Activated CD4-positive, alpha-beta T cell treated with anti-CD3 and anti-CD28 coated beads, Interleukin-2, amount 10 ng/mL, durations not matched to agents 24 days and 14 days (primary cell): ENCODE results near the gene SLC4A7. TPM values are rescaled to one million over a fixed set of nuclear protein-coding genes. Genes with fewer than 3 reads are reported as not detected.

ENCODE experiments used
- DNase-seq: peaks from one replicate; pipeline ENCODE4 v3.0.0; 2022
- H3K27ac Mint-ChIP-seq: one replicate; pipeline ENCODE4 v1.8.0; 2022; ENCODE audit warnings: mild to moderate bottlenecking, mixed read lengths
- H3K27me3 Mint-ChIP-seq: one replicate; pipeline ENCODE4 v1.8.0; 2022; ENCODE audit warnings: mixed read lengths
- H3K36me3 Mint-ChIP-seq: one replicate; pipeline ENCODE4 v1.8.0; 2022; ENCODE audit warnings: low read depth, mild to moderate bottlenecking, mixed read lengths
- H3K4me1 Mint-ChIP-seq: one replicate; pipeline ENCODE4 v1.8.0; 2021; ENCODE audit warnings: mixed read lengths
- H3K4me3 Mint-ChIP-seq: one replicate; pipeline ENCODE4 v1.8.0; 2022; ENCODE audit warnings: mild to moderate bottlenecking, moderate library complexity, mixed read lengths
- H3K9me3 Mint-ChIP-seq: one replicate; pipeline ENCODE4 v1.8.0; 2021; ENCODE audit warnings: mixed read lengths
- intact Hi-C: fragments of 100-400 bp; cut with micrococcal nuclease; formaldehyde crosslinking; loops from one replicate; pipeline ENCODE4 v1.15.1; 2023
- total RNA-seq: library from RNA; stranded (reverse); gene quantifications from 2 replicates; pipeline ENCODE4 v1.2.3, GENCODE V29; 2022

The SLC4A7 gene
- total RNA-seq, 1 donor from 2014 or later: 69.0 TPM

DNA sequence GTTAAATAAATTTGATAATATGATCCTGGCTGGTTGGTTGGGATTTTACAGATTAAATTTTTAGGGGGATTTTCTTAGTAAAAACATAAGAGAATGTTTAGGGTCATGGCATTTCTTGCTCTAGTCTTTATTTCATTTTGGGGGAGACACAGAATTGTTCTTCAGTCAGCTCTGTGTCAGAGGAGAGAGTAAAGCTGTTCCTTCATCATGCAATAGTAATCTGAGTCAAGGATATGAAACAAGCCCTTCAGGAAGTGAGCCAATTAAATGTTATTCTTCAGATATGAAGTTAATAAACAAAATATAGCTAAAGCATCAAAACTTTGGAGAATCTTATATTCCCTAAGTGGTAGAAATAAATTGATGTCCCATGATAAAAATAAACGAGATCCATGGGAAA lies 22.9 kb upstream of the SLC4A7 start:
- Mint-ChIP-seq H3K9me3 (no peaks in the 10 kb centered on the region), H3K4me3 (no peak overlapping the region), H3K36me3 (no peaks in the 10 kb centered on the region), H3K4me1 (peaks cover 3% of the 10 kb centered on the region), H3K27ac (no peak overlapping the region), H3K27me3 (no peaks in the 10 kb centered on the region)
- DNase-seq: no peak
- intact Hi-C loops: no loop called here

DNA sequence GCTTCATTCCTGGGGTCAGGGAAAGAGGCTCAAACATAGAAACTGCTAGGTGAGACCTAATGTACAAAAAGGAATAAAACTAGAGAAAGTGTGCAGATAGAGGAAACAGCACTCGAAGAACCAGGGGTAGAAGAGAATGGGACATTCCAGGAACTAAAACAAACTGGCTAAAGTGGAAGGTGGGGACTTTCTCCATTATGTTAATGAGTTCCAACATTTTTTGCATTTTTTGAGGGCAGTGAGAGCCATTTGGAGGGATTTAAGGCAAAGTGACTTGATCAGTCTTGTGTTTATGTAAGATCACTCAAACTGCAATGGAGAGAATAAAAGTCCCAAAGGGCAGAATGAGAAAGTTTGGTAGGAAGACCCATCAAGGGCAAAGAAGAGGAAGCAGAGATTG lies 20.6 kb upstream of the SLC4A7 start:
- H3K4me3 Mint-ChIP-seq: no peak overlapping the region
- no peaks in the 10 kb centered on the region for H3K36me3 Mint-ChIP-seq
- intact Hi-C loops: no loop called here
- no peak overlapping the region for H3K27ac Mint-ChIP-seq
- H3K4me1 Mint-ChIP-seq: peaks cover 3% of the 10 kb centered on the region
- H3K9me3 Mint-ChIP-seq: no peaks in the 10 kb centered on the region
- no peak for DNase-seq
- no peaks in the 10 kb centered on the region for H3K27me3 Mint-ChIP-seq

DNA sequence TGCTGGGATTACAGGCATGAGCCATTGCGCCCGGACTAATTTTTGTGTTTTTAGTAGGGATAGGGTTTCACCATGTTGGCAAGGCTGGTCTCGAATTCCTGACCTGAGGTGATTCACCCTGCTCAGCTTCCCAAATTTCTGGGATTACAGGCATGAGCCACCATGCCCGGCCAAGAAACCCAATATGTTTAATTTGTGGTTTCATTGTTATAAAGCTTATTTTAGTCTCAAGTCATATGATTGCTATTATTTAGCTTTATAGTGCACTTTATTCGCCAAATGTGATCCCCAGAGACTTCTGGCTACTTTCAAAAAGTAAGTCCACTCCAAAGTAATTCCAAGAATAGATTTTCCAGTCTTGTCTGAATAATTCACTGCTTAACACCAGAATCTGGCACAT lies 19.3 kb upstream of the SLC4A7 start:
- Mint-ChIP-seq H3K27ac (no peak overlapping the region), H3K4me3 (no peak overlapping the region), H3K27me3 (no peaks in the 10 kb centered on the region), H3K4me1 (peaks cover 3% of the 10 kb centered on the region), H3K9me3 (no peaks in the 10 kb centered on the region), H3K36me3 (no peaks in the 10 kb centered on the region)
- DNase-seq: no peak
- intact Hi-C loops: no loop called here

- Mint-ChIP-seq H3K27ac (no peak overlapping the region), H3K27me3 (no peaks in the 10 kb centered on the region), H3K36me3 (no peaks in the 10 kb centered on the region), H3K9me3 (no peaks in the 10 kb centered on the region), H3K4me1 (peaks cover 3% of the 10 kb centered on the region), H3K4me3 (no peak overlapping the region)
- intact Hi-C loops: no loop called here
- no peak for DNase-seq
Observed at GRCh38 chr3:27501759-27502158, 17.6 kb upstream of the SLC4A7 start.

DNA sequence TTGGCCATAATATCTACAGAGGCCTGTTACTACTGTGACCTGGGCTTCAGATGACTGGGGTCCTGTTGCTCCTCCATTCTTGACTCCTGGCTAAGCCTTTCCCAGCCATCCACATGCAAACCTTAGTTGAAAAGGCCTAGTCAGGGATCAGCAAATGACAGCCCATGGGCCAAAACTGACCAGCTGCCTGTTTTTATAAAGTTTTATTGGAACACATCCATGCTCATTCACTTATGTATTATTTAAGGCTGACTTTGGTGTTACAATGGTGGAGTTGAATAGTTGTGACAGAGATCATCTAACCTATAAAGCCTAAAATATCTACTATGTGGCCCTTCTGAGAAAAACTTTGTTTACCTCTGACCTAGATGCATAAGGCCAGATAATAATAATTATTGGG lies 16.8 kb upstream of the SLC4A7 start:
- H3K36me3 Mint-ChIP-seq: no peaks in the 10 kb centered on the region
- DNase-seq: no peak
- H3K27me3 Mint-ChIP-seq: no peaks in the 10 kb centered on the region
- peaks cover 6% of the 10 kb centered on the region for H3K4me1 Mint-ChIP-seq
- intact Hi-C loops: no loop called here
- H3K9me3 Mint-ChIP-seq: no peaks in the 10 kb centered on the region
- no peak overlapping the region for H3K4me3 Mint-ChIP-seq
- H3K27ac Mint-ChIP-seq: no peak overlapping the region

DNA sequence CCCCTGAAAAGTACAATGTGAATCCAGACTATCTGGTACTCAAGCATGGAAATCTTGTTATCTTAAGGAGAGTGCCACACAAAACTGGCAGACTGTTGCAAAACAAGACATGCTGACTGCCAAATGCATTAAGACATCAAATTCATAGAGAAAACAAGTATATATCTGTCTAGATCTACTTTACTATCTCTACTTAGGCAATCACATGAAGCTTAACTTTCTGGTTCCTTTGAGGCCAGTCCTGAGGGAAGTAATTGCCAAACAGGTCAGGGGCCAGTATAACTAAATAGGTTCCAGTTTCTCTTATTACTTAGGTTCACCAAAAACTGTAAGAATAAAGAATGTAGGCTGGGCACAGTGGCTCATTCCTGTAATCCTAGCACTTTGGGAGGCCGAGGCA lies 15.9 kb upstream of the SLC4A7 start:
- intact Hi-C loops: no loop called here

DNA sequence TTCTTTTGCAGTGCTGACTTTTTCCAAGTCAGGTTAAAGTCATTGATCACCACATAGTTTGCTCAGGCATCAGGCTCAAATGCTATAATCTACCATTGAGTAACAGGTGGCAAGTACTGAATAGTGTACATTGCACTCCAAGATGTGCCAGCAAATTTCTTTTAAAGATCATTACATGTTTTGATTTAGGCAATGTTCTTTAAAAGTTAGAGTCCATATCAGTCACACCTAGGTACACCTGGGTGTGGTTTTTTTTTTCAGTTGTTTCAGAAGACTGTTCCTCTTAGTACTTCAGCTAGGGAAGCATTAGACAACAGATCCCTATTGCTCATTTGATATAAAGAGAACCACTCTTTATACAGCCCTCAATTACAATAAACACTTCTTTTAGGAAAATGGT lies 10.6 kb upstream of the SLC4A7 start:
- Mint-ChIP-seq H3K4me3 (no peak overlapping the region), H3K4me1 (peaks cover 3% of the 10 kb centered on the region), H3K9me3 (no peaks in the 10 kb centered on the region), H3K27ac (no peak overlapping the region), H3K27me3 (peaks cover 2% of the 10 kb centered on the region), H3K36me3 (peaks cover 2% of the 10 kb centered on the region)
- DNase-seq: no peak
- intact Hi-C loops: no loop called here

More for the DNA sequence above, 15.9 kb upstream of the SLC4A7 start:
- no peak for DNase-seq
- Mint-ChIP-seq H3K9me3 (no peaks in the 10 kb centered on the region), H3K27me3 (no peaks in the 10 kb centered on the region), H3K4me1 (peaks cover 6% of the 10 kb centered on the region), H3K36me3 (no peaks in the 10 kb centered on the region), H3K4me3 (no peak overlapping the region), H3K27ac (no peak overlapping the region)

DNA sequence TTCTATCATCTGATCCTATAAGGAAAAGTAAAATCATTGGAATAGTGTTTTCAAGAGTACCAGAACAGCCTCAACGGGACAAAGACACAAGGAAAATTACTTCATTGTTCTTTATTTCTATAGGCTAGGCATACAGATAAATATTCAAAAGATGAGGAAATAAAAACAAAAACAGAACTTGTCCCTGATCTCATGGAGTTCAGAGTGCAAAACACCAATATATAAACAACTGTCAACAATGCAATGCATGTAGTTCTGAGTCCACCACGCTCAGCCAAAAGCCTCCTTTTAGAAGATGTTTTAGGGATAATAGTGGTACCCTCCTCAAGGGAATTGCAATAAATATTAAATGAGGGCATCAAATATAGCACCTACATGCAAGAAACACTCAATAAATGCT lies 4.6 kb upstream of the SLC4A7 start:
- Mint-ChIP-seq H3K9me3 (no peaks in the 10 kb centered on the region), H3K4me3 (no peak overlapping the region)
- intact Hi-C loops: no loop called here

GRCh38 chr3:27487383-27487782 lies 3.2 kb upstream of the SLC4A7 start:
- no peaks in the 10 kb centered on the region for H3K27me3 Mint-ChIP-seq
- intact Hi-C loops: no loop called here
- H3K4me3 Mint-ChIP-seq: no peak overlapping the region
- H3K4me1 Mint-ChIP-seq: peaks cover 8% of the 10 kb centered on the region
- DNase-seq: no peak
- no peak overlapping the region for H3K27ac Mint-ChIP-seq
- H3K9me3 Mint-ChIP-seq: no peaks in the 10 kb centered on the region
- peaks cover 9% of the 10 kb centered on the region for H3K36me3 Mint-ChIP-seq

More for the DNA sequence above, 4.6 kb upstream of the SLC4A7 start:
- Mint-ChIP-seq H3K4me1 (no peaks in the 10 kb centered on the region), H3K27me3 (peaks cover 2% of the 10 kb centered on the region), H3K36me3 (peaks cover 1% of the 10 kb centered on the region), H3K27ac (no peak overlapping the region)
- DNase-seq: no peak

DNA sequence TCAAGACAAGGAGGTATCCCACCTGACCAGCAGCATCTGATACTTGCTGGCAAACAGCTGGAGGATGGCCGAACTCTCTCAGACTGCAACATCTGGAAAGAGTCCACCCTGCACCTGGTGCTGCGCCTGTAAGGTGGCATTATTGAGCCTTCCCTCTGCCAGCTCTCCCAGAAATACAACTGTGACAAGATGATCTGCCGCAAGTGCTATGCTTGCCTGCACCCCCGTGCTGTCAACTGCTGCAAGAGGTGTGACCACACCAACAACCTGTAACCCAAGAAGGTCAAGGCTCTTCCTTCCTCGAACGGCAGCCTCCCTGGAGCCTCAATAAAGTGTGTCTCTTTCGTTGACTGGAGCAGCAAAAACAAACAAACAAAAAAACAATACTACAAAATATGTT lies 2.2 kb upstream of the SLC4A7 start:
- no peak overlapping the region for H3K4me3 Mint-ChIP-seq
- H3K27ac Mint-ChIP-seq: no peak overlapping the region
- peaks cover 17% of the 10 kb centered on the region for H3K36me3 Mint-ChIP-seq
- intact Hi-C loops: no loop called here
- H3K27me3 Mint-ChIP-seq: no peaks in the 10 kb centered on the region
- H3K4me1 Mint-ChIP-seq: peaks cover 14% of the 10 kb centered on the region
- no peak for DNase-seq
- H3K9me3 Mint-ChIP-seq: no peaks in the 10 kb centered on the region

DNA sequence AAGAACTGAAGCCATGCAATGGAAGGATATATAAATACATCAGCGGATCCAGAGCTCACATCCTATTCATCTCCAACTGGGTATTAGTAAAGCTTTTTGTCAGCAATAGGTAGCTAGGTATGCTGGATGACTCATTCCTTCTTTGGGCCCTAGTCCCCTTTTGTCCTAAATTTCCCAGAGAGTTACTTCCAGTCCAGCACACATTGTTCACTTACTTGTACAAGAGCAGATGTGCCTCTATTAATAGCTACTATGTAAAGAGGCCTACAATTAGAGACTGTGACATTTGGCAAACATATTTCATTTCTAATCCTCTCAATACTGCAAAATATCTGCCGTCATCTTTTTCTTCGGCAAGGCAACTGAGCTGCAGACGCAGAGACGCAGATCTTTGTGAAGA lies 1.7 kb upstream of the SLC4A7 start:
- Mint-ChIP-seq H3K27ac (no peak overlapping the region), H3K9me3 (no peaks in the 10 kb centered on the region), H3K4me3 (no peak overlapping the region), H3K4me1 (peaks cover 19% of the 10 kb centered on the region), H3K27me3 (no peaks in the 10 kb centered on the region), H3K36me3 (peaks cover 21% of the 10 kb centered on the region)
- intact Hi-C loops: loop anchor here (2.0 kb wide), 4 partner anchors 31 to 147 kb away; no protein-coding TSS in a partner anchor
- no peak for DNase-seq

- peaks cover 30% of the 10 kb centered on the region for H3K36me3 Mint-ChIP-seq
- H3K4me3 Mint-ChIP-seq: peak overlapping the region; percentile 100
- no peaks in the 10 kb centered on the region for H3K9me3 Mint-ChIP-seq
- H3K4me1 Mint-ChIP-seq: peaks cover 39% of the 10 kb centered on the region
- H3K27ac Mint-ChIP-seq: peak overlapping the region; percentile 99
- intact Hi-C loops: loop anchor here (1.0 to 5.0 kb wide), 11 partner anchors 29 to 1696 kb away; partner anchors contain the start of genes AZI2, CMC1, NEK10 and ZCWPW2
- DNase-seq: peak; percentile 81
- no peaks in the 10 kb centered on the region for H3K27me3 Mint-ChIP-seq
Observed at GRCh38 chr3:27483117-27484014, 818 bp downstream of the SLC4A7 start.

GRCh38 chr3:27479806-27480543 lies 4.2 kb downstream of the SLC4A7 start:
- Mint-ChIP-seq H3K4me1 (peaks cover 49% of the 10 kb centered on the region), H3K36me3 (peaks cover 53% of the 10 kb centered on the region), H3K27ac (peak overlapping the region; percentile 80), H3K4me3 (peak overlapping the region; percentile 73), H3K27me3 (no peaks in the 10 kb centered on the region), H3K9me3 (peaks cover 11% of the 10 kb centered on the region)
- intact Hi-C loops: loop anchor here (5.0 kb wide), 3 partner anchors 187 to 1693 kb away; partner anchors contain the start of gene CMC1
- peak; percentile 60 for DNase-seq

GRCh38 chr3:27471923-27472550 lies 12.1 kb downstream of the SLC4A7 start:
- H3K27me3 Mint-ChIP-seq: no peaks in the 10 kb centered on the region

More at GRCh38 chr3:27471923-27472550, 12.1 kb downstream of the SLC4A7 start:
- peak; percentile 23 for DNase-seq
- Mint-ChIP-seq H3K27ac (no peak overlapping the region), H3K4me3 (no peak overlapping the region), H3K9me3 (peaks cover 6% of the 10 kb centered on the region), H3K36me3 (peaks cover 31% of the 10 kb centered on the region), H3K4me1 (peaks cover 15% of the 10 kb centered on the region)
- intact Hi-C loops: no loop called here
